ENCODE measurements around the gene RASAL3. TPM values are rescaled to one million over a fixed set of nuclear protein-coding genes. Genes with fewer than 3 reads are reported as not detected.

RASAL3 gene
- polyA plus RNA-seq, 2 of the 4 experiments (the other 2 are of a cell fraction) = not detected

- no peak for TF ChIP-seq REST (IDR thresholded peaks at IDR 0.05)
- no peak for TF ChIP-seq MAX (IDR thresholded peaks at IDR 0.05)
- TF ChIP-seq RAD21 (conservative IDR thresholded peaks at IDR 0.05 in 1 of 2, IDR thresholded peaks at IDR 0.05 in 1 of 2) = no peak
- no peak for TF ChIP-seq ELK1 (IDR thresholded peaks at IDR 0.05; ENCODE audit: low read depth, low read length)
- no peak for TF ChIP-seq POLR2AphosphoS2 (conservative IDR thresholded peaks at IDR 0.05; ENCODE audit: low read length)
- TF ChIP-seq MAFK (IDR thresholded peaks at IDR 0.05; ENCODE audit: partially characterized antibody) = no peak
- TF ChIP-seq HES2 (IDR thresholded peaks at IDR 0.05) = no peak
- no peak for TF ChIP-seq CBX2 (IDR thresholded peaks at IDR 0.05; ENCODE audit: borderline replicate concordance, low read depth)
- TF ChIP-seq HOXA7 (CRISPR knock-in tag; IDR thresholded peaks at IDR 0.05) = no peak
- TF ChIP-seq ZNF302 (CRISPR knock-in tag; IDR thresholded peaks at IDR 0.05) = no peak
- TF ChIP-seq TP53 (CRISPR knock-in tag; IDR thresholded peaks at IDR 0.05) = no peak
Observed at GRCh38 chr19:15447057-15447456, 17.3 kb downstream of the RASAL3 start (continued).

- H3K4me3 ChIP-seq = no peak overlapping the region
- H3K9me3 ChIP-seq = no peaks in the 10 kb centered on the region
- H3K27ac ChIP-seq = no peak overlapping the region
- H3K4me2 ChIP-seq = no peak overlapping the region
- WGBS (ENCODE audit: missing lambda C conversion rate) = 73% methylated on average over 7 of the region's 7 CpGs
- ATAC-seq (no peak), FAIRE-seq (no peak), DNase-seq (ENCODE audit: low read depth in 1 of 2, low spot score in 1 of 2) (no peak)
- H3K4me1 ChIP-seq = 0 out of 3 replicates have a peak, but pooled peaks cover 8% of the 10 kb centered on the region
- POLR2A ChIA-PET = no interaction called here
- TF ChIP-seq RNF2 (IDR thresholded peaks at IDR 0.05; ENCODE audit: borderline replicate concordance, low read depth) = no peak
- no peak for TF ChIP-seq EHF (CRISPR knock-in tag; IDR thresholded peaks at IDR 0.05)
- no peak for TF ChIP-seq KDM1A (IDR thresholded peaks at IDR 0.05; ENCODE audit: low read depth)
- TF ChIP-seq JUN (IDR thresholded peaks at IDR 0.05) = no peak
- no peak for TF ChIP-seq RAD21 (conservative IDR thresholded peaks at IDR 0.05 in 1 of 2, IDR thresholded peaks at IDR 0.05 in 1 of 2)
- TF ChIP-seq NFE2L2 (conservative IDR thresholded peaks at IDR 0.05; ENCODE audit: low read length) = no peak
- TF ChIP-seq MAFK (IDR thresholded peaks at IDR 0.05; ENCODE audit: partially characterized antibody) = no peak
- TF ChIP-seq E2F6 (IDR thresholded peaks at IDR 0.05; ENCODE audit: borderline replicate concordance, low read depth) = no peak
- TF ChIP-seq SMC3 (IDR thresholded peaks at IDR 0.05) = no peak
- TF ChIP-seq RARB (CRISPR knock-in tag; IDR thresholded peaks at IDR 0.05) = no peak
- TF ChIP-seq REST (IDR thresholded peaks at IDR 0.05) = no peak
- TF ChIP-seq CHD2 (IDR thresholded peaks at IDR 0.05; ENCODE audit: low read length, partially characterized antibody) = no peak
- no peak for TF ChIP-seq TP53 (CRISPR knock-in tag; IDR thresholded peaks at IDR 0.05)
- TF ChIP-seq BHLHE40 (IDR thresholded peaks at IDR 0.05; ENCODE audit: low read depth, low read length) = no peak
- no peak for TF ChIP-seq RFX5 (IDR thresholded peaks at IDR 0.05)
- no peak for TF ChIP-seq JUNB (IDR thresholded peaks at IDR 0.05)
- CTCF ChIA-PET = no interaction called here
Observed at GRCh38 chr19:15445807-15446376, 18.5 kb downstream of the RASAL3 start.
